HG02840 (cell line): ENCODE results near the gene MAFF.
"Not testable (repeated sequence)": the region's sequence is repeated elsewhere in the genome, so short reads cannot be mapped to it uniquely, and the experiment has no call there.

Source experiments
- ATAC-seq: cut with Tn5 transposase; IDR thresholded peaks from one replicate; pipeline ENCODE4 v1.9.1; 2021; ENCODE audit warnings: mild to moderate bottlenecking, moderate library complexity, moderate number of reproducible peaks; ENCODE audit not compliant: unreplicated experiment, low FRiP score

MAFF gene

DNA sequence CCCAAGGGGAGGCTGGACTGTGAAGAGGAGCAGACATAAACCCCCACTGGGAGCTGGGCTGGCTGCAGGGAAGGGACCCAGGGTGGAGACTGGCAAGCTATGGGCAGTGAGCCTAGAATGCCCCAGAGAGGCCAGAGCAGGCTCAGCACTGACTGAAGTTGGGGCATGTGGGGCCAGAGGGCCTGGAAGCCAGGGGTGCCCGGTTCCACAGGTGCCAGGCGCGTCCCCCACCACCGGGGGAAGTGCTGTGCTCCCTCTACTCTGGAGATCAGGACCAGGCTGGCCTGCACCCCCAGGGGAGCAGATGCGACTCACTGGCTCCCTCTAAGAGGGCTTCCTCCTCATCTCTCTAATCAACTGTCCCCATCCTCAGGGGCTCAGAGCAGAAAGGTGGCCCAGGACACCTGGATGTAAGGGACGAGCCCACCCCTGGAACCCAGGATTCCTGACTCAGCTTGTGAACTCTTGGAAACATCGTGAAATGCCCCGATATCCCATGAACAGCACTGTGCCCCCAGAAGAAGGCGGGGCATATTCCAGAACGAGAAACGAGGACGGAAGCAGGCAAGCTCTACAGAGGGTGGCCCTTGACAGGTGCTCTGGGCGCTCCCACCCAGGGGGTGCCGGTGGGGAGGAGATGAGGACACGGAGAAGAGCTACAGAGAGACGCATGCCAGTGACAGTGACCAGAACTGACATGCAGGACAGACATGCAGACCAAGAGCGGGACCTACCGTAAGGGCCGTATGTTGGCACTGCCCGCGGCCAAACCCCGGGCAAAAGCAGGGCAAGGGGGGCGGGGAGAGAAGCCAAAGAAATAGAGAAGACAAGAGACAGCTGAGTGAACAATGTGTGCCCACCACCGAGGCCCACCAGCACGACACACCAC, 20.4 kb downstream of the MAFF start:
- no peak for ATAC-seq

DNA sequence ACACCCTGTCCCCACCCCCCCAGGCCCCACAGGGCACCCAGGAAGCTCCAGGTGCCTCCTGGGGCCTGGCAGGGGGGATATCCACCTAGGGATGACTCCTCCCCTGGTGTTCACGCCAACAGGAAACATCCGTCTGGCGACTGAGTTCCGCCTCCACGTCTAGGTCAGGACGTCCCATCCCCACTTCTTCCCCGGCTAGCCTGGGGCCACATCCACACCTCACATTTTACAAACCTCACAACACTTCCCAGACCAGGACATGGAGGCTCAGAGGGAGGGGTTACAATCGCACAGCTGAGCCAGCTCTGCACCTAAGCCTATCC, 21.0 kb downstream of the MAFF start:
- no peak for ATAC-seq

DNA sequence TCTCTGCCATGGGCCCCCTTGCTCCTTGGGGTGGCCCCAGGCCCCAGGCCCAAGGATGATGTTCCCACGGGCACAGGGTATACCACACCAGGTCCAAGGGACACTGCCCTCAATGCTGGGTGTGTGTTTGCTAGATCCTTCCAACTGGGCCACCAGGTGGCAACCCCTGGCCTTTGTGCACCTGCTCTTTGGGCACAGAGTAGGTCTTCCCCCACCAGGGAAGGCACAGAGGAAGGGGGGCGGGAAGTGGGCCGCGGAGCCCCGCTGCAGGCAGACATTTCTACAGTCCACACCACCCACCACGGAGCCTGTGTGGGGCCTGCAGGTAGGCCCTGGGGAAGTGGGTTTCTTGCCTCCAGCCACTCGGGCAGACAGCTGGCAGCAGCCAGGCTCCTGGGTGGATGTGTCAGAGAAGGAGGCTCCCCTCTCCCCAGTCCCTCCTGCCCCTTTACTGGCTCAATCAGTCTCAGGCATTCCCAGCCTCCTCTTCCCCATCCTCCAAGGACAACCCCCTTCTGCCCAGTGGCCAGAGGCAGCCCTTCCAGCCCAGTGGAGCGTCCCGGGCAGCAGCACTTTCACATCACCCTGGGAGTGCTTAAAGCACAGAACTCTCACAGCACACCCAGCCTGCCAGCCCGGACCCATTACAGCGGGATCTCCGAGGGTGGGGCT, 21.6 kb downstream of the MAFF start:
- ATAC-seq = no peak

DNA sequence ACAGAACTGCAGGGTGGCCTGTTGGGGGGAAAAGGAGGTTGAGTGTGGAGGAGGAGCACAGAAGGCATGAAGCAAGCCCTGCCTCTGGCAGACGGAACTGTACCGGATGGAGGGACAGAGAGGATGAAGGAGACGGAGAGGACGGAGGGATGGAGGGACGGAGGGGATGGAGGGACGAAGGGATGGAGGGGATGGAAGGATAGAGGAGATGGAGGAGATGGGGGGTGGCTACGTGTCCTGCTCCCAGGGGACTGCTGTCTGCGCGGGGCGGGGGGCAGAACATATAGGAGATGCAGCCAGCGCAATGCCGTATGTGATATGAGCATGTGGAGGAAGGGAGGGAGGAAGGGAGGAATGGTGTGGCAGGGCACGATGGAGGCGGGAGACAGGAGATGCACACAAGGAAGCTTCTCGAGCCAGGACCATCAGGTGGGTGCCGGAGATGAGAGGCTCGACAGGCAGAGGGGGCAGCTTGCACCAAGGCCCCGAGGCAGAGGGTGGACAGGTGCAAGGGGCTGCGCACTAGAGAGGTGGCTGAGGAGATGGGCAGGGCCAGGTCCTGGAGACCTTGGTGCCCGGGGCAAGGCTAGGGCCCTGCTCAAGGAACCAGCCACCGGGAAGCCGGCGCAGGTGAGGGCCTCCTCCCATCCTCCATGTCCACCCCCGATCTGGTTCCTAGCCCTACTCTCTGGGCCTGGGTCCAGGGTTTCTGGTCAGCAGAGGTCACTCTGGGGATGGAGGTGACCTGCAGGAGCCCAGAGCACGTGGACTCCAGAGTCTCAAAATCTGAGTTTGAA, 25.3 kb downstream of the MAFF start:
- no peak for ATAC-seq

DNA sequence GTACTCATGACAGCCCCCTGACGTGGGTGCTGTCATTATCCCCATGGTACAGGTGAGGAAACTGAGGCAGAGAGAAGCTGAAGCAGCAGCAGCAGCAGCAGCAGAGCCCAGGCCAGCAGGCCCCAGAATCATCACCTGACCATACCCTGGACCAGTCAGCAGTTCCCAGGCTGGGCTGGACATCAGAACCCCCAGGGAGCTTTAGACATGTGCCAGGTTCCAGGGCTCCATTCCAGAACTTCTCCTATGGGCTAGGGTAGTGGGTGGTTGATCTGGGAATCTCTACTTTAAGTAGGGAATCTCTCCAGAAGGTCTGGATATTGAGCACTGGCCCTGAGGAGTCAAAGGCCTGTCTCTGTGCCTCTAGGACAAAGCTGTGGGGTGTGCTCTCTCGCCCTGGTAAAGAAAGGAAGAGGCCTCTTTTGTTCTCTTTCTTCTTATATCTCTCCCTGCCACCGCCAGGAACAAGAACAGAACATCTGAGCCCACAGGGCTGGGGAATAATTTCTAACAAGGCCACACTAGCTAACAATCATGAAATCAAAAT, 26.6 kb downstream of the MAFF start:
- no peak for ATAC-seq

DNA sequence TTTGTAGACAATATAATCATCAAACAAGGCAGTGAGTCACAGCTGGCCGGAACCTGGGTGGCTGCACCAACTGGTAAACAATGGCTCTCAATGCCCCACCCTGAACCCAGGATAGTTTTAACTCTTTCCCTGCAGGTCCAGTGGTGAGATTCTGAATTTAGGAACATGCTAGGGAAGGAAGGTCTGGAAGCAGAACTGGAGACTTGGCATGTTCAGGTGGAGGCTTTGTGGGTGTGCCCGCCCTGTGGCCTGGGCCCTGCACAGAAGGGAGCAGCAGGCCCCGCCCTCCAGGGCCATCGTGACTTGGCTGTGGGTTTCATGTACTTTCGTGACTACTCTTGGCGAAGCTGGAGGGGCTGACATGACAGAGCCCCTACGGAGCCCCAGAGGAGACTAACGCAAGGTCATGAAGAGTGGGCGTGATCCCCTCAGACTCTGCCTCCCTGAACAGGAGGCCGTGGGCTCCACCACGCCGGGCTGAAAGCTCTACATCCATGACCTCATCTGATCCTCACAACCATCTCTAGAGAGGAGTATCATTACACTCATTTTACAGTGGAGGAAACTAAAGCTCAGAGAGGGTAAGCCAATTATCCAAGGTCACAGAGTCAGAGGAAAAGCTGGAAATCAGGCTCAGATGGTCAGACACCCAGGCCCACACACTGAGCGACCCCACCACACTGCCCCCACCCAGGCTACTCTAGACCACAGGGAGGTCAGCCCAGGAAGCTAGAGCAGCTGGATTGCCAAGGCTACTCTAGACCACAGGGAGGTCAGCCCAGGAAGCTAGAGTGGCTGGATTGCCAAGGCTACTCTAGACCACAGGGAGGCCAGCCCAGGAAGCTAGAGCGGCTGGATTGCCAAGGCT, 27.3 kb downstream of the MAFF start:
- ATAC-seq = no peak

DNA sequence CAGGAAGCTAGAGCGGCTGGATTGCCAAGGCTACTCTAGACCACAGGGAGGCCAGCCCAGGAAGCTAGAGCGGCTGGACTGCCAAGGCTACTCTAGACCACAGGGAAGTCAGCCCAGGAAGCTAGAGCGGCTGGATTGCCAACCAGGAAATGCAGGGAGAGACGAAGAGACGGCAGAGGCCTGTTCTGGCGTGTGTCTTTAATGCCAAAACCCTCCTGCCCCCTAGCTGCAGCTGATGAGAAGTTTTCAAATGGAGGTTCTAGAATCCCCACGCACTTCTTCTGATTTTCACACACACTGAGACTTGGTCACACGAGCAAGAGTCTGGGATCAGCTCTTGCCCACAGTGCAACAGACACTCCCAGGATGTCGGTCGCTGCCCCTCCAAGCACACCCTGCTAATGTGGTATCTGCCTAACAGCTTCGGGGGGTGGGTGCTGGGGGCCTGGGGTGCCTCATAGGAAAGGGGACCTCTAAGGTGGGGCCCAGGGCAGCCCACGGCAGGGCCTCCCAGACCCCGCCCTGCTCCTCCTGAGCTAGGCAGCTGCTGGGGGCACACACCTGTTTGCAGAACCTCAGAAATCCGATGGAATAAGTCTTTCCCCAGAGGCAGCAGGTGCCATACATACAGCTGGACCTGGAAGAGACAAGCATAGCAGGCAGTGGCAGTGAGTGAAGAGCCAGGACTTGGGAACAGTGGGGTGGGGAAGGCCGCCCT, 28.5 kb downstream of the MAFF start:
- ATAC-seq = no peak

DNA sequence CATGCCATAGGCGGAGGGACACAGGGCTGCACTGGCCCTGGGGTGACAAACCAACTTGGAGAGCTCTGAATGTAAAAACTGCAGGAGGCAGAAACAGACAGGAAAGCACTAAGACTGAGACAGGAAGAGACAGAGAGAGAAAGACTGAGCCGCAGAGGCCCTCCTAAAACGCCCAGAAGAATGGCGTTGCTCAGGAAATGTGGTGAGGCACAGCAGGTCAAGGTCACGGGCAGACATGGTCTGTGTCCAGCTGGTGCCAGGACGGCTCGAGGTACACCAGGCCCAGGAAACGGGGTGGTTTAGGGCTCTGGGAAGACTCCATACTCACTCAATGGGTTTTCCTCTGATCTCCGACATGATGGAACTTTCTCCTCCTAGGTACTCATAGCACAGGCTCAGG, 29.1 kb downstream of the MAFF start:
- no peak for ATAC-seq

DNA sequence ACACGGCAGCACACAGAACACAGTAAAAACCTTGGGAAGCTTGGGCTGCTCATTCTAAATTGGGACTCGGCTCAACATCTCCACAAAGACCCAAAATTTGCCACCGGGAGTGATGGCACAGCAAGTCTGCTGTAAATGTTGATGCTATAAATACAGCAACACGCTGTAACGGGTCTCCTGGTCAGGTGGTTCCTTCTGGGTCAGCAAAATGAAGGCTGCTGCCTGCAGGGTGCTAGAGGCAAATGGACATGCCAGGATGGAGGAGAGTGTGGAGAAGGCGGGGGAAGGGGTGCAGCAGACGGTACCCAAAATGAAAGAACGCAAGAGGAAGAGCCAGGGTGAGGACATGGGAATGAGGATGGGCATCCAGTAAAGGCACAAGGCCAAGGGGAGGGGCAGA, 30.4 kb downstream of the MAFF start:
- no peak for ATAC-seq

DNA sequence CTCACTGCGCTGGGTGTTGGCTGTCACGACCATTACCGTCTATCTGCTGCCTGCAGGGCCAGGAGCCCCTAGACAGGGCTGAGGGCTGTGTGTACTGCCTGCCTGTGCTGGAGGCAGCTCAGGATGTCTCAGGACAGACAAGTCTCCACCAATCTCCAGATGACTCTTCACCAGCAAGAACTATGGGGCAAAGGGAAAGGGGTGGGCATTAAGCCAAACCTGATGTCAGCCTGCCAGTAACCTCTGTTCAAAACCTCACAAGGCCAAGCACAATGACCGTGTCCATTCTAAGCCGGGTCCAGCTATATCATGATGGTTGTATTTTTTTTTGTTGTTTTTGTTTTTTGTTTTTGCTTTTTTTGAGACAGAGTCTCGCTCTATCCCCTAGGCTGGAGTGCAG, 31.6 kb downstream of the MAFF start:
- ATAC-seq = no peak

DNA sequence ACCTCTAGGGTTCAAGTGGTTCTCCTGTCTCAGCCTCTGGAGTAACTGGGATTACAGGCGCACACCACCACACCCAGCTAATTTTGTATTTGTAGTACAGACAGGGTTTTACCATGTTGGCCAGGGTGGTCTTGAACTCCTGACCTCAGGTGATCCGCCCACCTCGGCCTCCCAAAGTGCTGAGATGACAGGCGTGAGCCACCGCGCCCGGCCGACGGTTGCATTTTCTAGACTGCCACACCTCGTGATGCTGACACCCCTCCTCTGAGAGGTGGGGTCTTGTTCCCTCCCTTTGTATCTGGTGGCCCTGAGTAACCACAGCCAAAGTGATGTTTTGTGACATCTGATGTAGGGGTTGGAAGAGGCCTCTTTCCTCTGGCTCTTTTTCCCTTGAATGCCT, 32.1 kb downstream of the MAFF start:
- ATAC-seq = not testable (repeated sequence)

DNA sequence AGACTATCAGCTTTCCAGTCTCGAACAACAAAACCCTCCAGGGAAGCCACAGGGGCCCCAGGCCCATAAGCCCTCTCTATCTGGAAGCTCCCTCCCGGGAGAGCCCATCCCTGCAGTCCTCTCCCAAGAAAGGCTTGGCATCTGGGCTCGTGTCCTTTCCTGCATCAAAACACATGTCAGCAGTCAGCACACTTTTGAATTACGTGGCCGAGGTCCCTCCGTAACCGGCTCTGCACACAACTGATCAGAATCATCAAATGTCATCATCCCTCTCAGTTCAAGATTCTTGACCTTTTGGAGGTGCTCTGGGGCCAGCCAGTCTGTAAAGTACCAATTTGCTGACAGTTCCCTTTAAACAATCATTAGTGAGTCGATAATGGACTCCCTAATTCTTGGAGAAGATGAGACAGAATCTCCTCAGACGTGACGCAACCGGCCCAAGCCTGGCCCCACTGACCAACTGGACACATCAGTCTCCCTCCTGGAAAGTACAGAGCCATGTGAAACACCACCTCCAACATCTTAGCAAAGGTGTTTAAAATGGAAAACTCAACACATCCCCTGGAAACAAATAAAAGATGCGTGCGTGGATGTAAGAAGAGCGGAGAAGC, 33.6 kb downstream of the MAFF start:
- no peak for ATAC-seq

DNA sequence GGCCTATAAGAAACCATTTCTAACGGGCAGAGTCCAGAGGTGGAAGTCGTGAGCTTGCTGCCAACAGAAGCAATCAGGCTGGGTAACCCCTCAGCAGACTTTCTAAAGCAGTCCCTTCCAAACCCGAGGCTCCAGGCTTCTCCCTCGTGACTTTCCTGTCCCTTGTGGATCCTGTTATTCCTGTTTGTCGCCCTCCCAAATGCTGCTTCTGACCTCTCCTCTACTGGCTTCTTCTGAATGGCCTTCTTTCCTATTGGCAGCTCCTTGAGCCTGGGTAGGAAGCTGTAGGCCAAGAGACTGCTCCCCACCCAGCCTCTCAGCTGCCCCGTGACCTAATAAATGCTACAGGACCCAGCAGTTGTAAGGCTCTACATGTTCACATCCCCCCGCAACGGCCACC, 35.0 kb downstream of the MAFF start:
- ATAC-seq = no peak

DNA sequence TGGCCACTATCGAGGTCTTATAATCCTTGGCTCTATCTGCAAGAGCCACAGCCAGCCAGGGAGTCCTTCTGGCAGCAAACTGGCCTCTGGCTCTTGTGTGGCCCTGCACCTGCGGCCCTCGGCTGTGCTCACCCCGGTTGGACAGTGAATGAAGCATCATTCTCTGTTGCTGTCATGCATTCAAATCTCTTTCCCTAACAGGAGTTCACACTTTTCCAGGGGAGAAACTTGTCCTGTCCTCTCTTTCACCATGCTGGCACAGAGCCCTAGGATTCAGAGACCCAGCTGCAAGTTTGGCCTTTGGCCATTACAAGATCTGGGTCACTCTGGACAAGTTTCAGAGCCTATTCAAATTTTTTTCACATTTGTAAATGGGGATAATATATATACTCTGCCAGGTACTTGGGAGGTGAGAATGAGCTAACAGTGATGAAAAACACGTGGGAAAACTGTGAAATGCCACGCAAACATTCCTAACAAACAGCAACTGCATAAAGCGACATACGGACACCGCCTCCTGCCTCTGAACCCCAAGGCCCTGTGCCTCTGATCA, 36.8 kb downstream of the MAFF start:
- ATAC-seq = no peak

DNA sequence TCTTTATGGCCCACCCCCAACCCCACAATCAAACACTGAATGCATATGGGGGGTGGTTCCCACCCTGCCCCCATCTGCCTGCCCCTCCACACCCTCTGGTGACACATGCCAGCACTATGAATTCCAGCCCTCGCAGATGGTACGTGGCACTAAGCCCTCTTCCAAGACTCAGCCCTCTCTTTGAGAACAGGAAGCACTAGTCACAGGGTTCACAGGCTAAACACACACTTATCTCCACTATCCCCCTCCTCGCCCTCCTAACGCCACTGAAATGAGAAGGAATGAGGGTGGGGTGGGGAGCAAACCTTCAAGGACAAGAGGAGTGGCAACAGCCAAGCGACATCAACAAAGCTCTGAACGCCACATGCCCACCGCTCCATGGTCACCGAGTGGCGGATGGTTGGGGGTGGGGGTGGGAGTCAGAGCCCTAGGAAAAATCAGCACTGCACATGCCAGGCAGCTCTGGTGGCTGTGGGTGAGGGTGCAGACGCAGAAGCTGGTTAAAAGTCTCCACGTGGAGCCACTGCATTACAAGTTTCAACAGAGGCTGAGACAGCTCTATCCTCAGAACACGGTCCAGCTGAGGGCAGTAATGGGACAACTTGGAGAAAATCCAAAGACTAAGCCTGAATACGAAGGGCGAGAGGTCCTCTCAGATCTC, 37.4 kb downstream of the MAFF start:
- no peak for ATAC-seq

DNA sequence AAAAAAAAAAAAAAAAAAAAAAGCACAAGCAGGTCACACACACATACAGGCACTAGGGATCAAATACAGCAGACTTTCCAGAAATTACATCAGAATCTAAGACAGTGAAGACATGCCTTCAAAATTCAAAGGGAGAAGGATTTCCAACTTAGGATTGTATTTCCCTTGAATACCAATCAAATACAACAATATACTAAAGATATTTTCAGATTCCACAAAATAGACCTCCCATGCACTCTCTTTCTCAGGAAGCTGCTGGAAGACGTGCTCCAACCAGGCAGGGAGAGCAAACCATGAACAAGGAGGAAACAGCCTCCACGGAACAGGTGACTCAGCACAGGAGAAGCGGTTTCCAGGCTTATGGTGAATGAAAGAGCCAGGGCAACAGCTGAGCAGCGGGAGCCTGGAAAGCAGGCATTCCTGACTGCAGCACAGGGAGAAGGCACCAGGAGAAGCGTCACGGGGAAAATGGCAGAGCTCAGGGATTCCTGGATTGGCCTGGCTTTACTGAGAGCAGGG, 39.0 kb downstream of the MAFF start:
- no peak for ATAC-seq

DNA sequence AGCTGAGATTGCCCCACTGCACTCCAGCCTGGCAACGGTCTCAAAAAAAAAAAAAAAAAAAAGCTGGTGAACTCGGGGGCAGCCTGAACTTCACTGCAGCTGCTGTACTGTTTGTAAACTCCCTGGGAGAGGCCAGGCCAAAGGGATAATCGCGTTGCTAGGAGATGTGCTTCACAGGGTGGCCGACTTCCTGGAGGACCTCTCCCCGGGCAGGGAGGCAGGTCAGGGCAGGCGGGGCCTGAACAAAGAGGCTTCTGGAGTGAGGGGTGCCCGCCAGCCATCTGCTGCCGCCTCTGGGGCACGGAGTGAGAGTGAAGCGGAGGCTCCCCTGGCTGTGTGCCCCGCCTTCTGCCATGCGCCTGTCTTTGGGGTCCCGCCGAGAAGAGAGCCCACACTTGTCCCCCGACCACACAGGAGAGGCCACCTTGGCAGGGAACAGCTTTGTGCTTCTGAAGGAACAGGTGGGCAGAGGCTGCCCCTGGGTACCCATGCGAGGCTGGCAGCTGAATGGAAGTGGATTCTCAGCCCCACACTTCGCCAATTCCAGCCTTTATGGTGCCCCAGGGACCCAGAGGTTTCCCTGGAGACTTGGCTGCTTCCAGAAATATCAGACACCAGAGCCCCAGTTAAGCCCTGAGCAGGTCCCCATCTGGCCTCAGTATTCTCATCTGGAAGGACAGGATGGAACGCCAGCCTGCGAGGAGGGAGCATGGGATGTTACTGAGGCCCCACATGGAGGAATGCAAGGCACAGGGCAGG, 41.4 kb downstream of the MAFF start:
- ATAC-seq = no peak
